GM18511 (cell line): ENCODE data around the gene LDHD.

Experiments
- ATAC-seq: cut with Tn5 transposase; IDR thresholded peaks from one replicate; pipeline ENCODE4 v1.9.1; 2021; ENCODE audit warnings: mild to moderate bottlenecking, moderate library complexity; ENCODE audit not compliant: unreplicated experiment

The LDHD gene

GRCh38 chr16:75064403-75065148 is 52.0 kb downstream of the LDHD start:
- ATAC-seq = no peak

GRCh38 chr16:75063549-75064088 is 53.0 kb downstream of the LDHD start:
- no peak for ATAC-seq

- no peak for ATAC-seq
Observed at GRCh38 chr16:75062976-75063346, 53.6 kb downstream of the LDHD start.

- no peak for ATAC-seq
Observed at GRCh38 chr16:75062135-75062975, 54.2 kb downstream of the LDHD start.
